T47D (cell line): Measurements from ENCODE around the gene LIG1.

Experiments
- DNase-seq, 2 experiments: peaks; one replicate each; pipeline versions ENCODE4 v3.0.0 to v3.0.0-alpha.2; 2011 to 2012; ENCODE audit warnings: low read depth in 1 of 2, low spot score in 1 of 2
- JUND ChIP-seq: IDR thresholded peaks from 2 replicates; pipeline ENCODE4 v1.6.1; 2012; ENCODE audit warnings: low read depth
- in situ Hi-C: cut with HindIII; loops from 2 replicates; pipeline ENCODE4 v1.10.0; 2016; ENCODE audit warnings: low sequenced_read_pairs, low pct_unique_long_range_greater_than_20kb

The LIG1 gene

DNA sequence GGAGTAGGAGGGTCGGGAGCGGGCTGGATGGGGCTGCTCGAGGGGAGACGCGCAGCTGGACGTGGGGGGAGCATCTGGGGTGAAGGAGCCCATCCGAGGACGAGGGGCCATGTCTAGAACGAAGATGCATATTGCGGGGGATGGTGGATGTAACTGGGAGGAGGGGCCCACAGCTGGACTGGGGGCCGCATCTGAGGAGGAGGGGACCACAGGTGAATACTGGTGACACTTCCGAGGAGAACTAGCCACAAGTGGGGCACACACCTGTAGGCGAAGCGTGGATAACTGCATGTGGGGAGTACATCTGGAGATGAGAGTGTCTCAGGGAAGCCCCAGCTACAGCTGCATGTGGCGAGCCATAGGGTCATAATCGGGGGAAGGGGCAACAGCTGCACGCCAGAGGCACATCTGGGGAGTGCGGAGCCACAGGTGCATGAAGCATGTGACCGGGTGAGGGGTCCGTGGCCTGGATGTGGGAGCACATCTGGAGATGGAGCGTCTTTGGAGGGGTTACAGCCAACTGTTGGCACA is 738 bp upstream of the LIG1 start:
- in situ Hi-C loops: no loop called here
- DNase-seq: no peak
- no peak for TF ChIP-seq JUND

DNA sequence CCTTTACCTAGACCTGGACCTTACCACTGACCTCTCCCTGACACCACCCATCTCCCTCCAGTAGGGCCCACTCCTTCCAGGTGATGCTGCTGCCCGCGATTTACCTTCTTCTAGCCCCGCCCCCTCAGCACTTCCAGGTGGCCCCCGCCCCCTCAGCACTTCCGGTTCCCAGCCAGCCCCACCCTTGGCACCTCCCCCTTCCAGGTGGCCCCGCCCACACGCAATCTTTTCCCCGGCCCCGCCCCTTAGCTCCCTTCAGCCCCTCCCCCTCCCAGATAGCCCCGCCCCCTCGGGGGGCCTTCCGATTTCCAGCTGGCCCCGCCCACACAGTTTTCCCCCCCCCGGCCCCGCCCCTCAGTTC is 586 bp downstream of the LIG1 start:
- TF ChIP-seq JUND: no peak
- DNase-seq: peak; percentile 65 to 86
- in situ Hi-C loops: no loop called here

DNA sequence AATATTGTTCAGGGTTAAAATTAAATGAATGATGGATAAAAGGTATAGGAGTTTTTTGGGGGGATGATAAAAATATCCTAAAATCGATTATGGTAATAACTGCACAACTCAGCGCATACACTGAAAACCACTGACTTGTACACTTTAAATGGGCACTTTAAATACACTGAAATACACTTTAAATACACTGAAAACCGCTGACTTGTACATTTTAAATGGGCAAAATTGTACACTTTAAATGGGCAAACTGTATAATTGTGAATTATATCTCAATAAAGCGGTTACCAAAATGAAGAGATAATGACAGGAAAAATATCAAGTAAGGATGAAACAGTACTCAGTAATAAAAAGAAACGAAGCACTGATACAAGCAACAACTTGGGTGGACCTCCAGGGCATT is 1.5 kb downstream of the LIG1 start:
- no peak for DNase-seq
- no peak for TF ChIP-seq JUND
- in situ Hi-C loops: no loop called here

DNA sequence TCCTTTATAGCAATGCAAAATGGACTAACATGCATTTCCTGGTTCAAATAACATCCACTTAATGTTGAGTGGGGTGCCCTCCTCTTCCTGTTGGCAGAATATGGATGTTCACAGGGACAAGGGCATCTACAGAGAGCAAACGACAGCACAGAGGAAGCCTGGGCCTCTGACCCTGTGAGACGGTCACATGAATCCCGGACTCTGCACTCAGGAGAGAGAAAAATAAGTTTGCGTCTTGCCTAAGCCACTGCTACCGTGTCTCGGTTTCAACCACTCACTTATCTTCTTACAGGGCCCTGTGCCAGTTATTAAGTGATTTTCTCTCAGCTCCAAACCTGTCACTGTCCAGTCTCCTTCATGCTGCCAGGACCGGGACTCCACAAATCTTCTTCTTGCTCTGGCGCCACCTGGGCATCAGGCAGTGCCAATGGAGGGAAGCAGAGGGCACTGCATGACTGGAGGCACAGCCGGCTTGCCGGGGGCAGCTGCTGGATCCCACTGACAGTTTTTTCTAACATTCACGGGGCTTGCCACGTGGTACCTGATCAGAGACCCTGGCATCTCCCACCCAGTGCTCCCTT is 11.8 kb downstream of the LIG1 start:
- TF ChIP-seq JUND: no peak
- peak in 1 of 2 experiments; percentile 19 for DNase-seq
- in situ Hi-C loops: no loop called here

DNA sequence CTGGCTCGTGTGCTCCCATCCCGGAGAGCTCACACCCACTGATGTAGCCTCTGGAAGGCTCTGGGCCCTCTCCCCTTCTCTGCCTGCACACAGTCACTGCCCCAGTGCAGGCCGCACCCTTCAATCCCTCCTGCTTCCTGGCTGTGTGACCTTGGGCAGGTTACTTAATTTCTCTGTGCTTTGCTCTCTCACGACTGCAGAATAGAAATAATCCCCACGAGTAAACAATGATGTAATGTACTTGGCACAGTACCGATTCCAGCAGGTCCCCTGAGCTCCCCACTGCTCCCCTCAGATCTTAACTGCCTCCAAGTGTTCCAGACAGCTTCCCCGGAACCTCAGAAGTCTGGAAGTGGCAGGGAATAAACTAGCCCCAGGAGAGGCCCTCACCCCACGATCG is 16.1 kb downstream of the LIG1 start:
- no peak for TF ChIP-seq JUND
- in situ Hi-C loops: no loop called here
- DNase-seq: no peak

DNA sequence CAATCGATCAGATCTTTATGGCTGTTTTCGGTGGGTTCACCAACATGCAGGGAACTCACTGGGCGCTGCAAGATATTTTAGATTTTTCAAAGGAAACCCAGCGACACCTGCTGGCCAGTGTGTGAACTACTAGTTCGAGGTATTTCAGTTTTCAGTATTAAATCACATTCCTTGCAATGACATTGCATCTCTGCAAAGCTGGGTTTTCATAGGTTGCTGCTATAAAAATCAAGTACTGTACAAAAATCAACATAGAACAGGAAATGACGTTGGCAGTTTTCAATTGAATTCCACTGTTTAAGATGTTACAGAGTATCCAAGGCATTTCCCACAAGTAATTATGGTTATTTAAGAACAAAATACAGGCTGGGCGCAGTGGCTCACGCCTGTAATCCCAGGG is 17.6 kb downstream of the LIG1 start:
- in situ Hi-C loops: no loop called here
- DNase-seq: peak; percentile 31 to 55
- TF ChIP-seq JUND: no peak

DNA sequence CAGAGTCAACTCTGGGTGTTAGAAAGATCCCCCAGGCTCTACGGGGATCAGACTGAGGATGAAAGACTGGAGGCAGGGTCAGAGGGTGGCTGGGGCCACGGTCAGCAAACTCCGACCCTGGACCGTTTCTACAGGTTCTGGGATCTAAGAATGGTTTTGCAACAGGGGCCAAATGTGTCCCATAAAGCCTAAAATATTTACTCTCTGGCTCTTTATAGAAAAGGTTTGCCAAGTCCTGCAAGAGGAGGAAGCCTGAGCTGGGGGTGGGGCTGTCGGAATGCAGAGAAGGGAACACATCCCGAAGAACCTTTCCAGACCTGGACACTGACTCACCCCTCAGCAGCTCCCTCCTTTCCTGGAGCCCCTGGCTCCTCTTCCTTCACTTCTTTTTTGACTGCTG is 20.7 kb downstream of the LIG1 start:
- no peak for TF ChIP-seq JUND
- in situ Hi-C loops: no loop called here
- DNase-seq: no peak

DNA sequence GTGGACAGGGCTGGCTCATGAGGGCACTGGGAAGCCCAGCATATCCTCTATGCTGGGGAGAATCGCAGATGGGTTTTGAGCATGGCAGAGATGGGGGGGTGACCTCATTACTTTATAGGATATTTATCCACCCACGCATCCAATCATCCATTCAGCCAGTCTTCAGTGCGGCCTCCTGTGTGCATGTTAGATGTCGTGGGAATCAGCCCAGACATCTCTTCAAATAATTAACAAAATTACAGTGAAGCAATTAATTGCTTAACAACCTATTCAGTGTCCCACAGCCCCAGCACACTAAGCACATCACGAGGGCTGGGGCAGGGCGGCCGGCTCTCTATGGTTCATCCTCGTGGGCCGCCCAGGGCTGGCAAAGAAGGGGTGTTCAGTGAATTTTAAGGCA is 21.6 kb downstream of the LIG1 start:
- DNase-seq: no peak
- in situ Hi-C loops: no loop called here
- no peak for TF ChIP-seq JUND

DNA sequence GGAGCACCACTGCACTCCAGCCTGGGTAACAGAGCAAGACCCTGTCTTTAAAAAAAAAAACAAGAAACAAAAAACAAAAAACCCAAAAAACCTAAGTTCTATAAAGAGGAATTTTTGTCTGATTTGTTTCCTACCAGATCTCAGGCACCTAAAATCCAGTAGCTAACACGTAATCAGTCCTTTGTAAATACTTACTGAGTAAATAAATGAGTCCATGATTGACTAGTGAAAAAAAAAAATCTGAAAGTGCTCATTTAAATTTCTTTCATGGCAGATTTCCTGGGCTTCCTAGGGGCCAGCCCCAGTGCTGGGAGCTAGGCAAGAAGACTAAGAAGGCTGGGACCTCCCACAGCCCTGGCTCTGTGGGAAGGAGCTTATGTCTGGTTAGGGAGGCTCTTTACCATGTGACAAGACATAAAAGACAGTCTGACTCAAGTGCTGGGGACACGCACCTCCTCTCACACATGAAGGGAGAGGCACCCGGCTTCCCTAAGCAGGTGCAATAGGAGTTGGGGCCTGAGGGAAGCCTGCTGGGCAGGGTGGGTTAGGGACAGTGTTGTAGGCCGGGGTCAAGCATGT is 22.5 kb downstream of the LIG1 start:
- TF ChIP-seq JUND: no peak
- in situ Hi-C loops: no loop called here
- DNase-seq: no peak

DNA sequence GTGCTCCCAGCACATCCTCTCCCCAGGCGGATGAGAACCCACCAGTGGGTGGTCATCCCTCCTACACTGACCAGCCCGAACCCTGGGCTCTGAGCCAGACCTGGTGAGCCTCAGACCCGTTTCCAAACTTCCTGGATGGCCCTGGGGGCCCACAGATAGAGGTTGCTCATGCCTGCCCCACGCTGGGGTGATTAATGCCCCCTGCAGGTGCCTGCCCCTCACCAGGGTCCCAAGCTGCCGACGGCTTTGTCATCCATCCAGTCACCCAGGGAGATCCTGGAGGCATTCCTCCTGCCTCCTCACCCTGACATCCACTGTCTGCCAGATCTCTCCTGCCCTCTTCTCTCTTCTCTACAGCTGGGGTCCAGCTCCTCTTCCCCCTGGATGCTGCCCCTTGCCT is 31.1 kb downstream of the LIG1 start:
- in situ Hi-C loops: no loop called here
- DNase-seq: no peak
- TF ChIP-seq JUND: no peak

DNA sequence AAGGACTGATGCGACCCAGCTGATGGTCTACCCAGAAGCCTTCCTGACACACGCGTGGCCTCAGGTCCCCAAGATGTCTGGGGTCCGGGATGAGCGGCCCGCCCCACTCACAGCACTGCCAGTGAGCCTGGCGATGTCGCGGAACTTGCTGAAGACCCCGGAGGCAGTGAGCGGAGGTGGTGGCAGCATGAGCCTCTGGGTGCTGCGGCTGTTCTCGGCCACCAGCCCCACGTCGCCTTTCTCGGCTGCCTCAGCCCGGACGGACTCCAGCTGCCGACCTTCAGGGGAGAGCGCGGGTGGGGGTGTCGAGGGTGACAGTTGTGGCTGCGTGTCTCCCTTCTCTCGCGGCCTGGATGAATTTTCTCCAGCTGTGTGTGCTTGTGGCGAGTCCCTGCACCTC is 32.7 kb downstream of the LIG1 start:
- no peak for DNase-seq
- TF ChIP-seq JUND: no peak
- in situ Hi-C loops: no loop called here

DNA sequence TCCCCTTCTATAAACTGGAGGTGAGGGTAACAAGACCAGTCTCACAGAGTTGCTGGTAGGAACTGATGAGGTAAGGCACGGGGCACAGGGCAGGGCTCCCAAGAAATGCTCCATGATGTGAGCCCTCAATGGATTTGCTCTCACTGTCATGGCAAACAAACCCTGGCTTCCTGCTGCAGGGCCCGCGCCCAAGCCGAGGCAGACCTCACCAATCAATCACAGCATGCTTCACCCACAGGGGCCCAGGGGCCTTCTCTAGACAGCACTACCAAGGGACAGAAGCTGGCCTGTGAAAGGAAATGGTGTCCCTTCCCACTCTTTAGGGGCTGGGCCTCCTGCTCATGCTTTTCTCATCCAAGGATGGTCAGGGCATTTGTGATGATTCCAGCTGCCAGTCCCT is 33.6 kb downstream of the LIG1 start:
- no peak for DNase-seq
- no peak for TF ChIP-seq JUND
- in situ Hi-C loops: no loop called here

DNA sequence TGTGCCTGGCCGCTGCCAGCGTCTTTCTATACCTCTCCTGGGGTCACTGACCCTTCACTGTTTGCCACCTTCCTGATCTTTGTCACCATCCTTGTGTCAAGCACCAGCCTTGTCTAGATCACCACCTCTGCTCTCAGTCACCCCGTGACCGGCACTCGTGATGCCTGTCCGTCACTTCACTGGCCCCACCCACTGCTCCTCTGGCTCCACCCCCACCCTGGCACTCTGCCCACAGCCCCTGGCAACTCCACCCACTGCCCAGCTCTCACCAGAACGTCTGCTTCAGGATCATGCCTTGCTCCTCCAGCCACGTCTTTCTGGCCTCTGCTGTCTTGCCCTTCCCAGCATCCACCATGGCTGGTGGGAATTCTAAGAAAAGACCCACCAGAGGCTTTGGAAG is 34.7 kb downstream of the LIG1 start:
- DNase-seq: peak; percentile 46 to 64
- no peak for TF ChIP-seq JUND
- in situ Hi-C loops: no loop called here

DNA sequence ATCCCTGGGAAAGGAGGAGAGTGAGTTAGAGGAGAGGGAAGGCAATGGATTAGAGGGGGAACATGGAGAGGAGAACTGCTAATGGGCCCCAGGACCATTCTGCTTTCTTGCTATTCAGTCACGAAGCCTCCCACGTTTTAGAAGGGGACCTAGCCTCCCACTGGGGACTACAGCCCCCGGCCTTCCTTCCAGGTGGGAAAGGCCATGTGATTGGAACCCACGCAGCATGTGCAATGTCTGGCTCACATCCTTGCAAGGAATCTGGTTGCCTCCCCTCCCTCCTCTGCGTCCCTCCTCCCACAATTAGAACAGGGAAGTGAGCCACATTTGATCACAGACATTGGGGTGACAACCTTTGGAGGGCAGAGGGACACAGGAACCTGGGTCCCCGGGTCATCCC is 37.0 kb downstream of the LIG1 start:
- in situ Hi-C loops: no loop called here

More for the DNA sequence above, 37.0 kb downstream of the LIG1 start:
- TF ChIP-seq JUND: no peak
- no peak for DNase-seq
